Measurements from ENCODE around the gene ALAD.
"Not testable (repeated sequence)": the region's sequence is repeated elsewhere in the genome, so short reads cannot be mapped to it uniquely, and the experiment has no call there.

GRCh38 chr9:113379094-113379828 lies 21.8 kb downstream of the ALAD start:
- TF ChIP-seq CTCF (IDR thresholded peaks at IDR 0.05; ENCODE audit: insufficient read depth, low read length, poor library complexity, severe bottlenecking); EZH2phosphoT487 (conservative IDR thresholded peaks at IDR 0.05; ENCODE audit: low read length): not testable (repeated sequence)

All from SU-DHL-6 (cell line).